Measurements from ENCODE around the gene TMEM72. TPM values are rescaled to one million over a fixed set of nuclear protein-coding genes. Genes with fewer than 3 reads are reported as not detected.

The TMEM72 gene
- total RNA-seq, 3 donors from 2014 or later: 14.9 to 40.6 (median 17.4) TPM

DNA sequence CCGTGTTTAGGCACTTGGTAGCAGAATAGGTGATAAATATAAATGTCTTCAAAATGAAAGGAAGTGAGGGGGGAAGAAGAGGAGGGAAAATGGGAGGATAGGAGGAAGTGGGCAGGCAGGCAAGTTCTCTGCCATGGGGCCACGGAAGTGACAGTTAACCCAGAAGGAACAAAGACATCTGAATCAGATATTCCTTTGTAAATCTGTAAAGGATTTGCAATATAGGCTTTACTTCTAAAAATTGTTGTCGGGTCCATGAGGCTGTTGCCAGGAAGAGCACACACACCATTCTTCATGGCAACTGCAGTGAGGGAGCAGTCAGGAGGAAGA is 24.8 kb downstream of the TMEM72 start:
- DNase-seq (no peak), ATAC-seq (no peak)
- Histone ChIP-seq H3K36me3 (ENCODE audit: low read depth) (no peaks in the 10 kb centered on the region), H3K9me3 (no peaks in the 10 kb centered on the region), H3K4me1 (ENCODE audit: low read depth) (peaks cover 3% of the 10 kb centered on the region), H3K4me3 (no peak overlapping the region)
- TF ChIP-seq, protein P1, sequence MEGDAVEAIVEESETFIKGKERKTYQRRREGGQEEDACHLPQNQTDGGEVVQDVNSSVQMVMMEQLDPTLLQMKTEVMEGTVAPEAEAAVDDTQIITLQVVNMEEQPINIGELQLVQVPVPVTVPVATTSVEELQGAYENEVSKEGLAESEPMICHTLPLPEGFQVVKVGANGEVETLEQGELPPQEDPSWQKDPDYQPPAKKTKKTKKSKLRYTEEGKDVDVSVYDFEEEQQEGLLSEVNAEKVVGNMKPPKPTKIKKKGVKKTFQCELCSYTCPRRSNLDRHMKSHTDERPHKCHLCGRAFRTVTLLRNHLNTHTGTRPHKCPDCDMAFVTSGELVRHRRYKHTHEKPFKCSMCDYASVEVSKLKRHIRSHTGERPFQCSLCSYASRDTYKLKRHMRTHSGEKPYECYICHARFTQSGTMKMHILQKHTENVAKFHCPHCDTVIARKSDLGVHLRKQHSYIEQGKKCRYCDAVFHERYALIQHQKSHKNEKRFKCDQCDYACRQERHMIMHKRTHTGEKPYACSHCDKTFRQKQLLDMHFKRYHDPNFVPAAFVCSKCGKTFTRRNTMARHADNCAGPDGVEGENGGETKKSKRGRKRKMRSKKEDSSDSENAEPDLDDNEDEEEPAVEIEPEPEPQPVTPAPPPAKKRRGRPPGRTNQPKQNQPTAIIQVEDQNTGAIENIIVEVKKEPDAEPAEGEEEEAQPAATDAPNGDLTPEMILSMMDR (IDR thresholded peaks at IDR 0.05): no peak
- intact Hi-C loops (cut with DNase I, micrococcal nuclease): no loop called here

DNA sequence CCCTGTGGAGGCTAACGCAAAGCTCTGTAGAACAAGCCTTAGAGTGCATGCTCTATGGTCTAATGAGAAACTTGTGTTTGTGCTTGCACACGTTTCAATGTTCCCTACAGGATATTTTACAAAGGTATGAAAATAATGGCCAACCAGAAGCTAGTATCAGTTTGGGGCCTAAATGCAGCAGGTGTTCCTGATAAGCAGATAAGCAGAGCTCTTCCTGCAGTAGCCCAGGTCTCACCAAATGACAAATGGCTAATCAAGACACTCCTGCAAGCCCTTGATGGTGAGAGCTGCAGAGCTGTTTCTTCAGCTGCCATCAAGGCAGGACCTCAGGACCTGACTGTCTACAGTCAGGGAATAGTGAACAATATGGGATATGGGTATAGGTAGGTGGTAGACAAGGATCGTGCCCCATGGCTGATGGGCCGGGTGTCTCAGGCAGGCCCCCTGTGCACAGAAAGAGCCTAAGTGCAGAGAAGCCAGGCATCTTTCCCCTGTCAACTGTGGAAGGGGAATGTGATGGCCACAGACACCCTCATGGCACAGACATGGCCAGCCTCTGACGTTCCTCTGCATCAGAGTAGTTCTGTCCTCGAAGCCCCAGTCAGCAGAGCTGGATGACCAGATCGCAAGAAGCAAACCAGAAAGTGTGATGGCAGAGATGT is 25.3 kb downstream of the TMEM72 start:
- Histone ChIP-seq H3K4me1 (ENCODE audit: low read depth) (peaks cover 3% of the 10 kb centered on the region), H3K36me3 (ENCODE audit: low read depth) (no peaks in the 10 kb centered on the region), H3K9me3 (no peaks in the 10 kb centered on the region), H3K4me3 (no peak overlapping the region)
- no peak for DNase-seq
- TF ChIP-seq, protein P1 (IDR thresholded peaks at IDR 0.05): no peak
- no peak for ATAC-seq
- intact Hi-C loops (cut with DNase I, micrococcal nuclease): no loop called here

DNA sequence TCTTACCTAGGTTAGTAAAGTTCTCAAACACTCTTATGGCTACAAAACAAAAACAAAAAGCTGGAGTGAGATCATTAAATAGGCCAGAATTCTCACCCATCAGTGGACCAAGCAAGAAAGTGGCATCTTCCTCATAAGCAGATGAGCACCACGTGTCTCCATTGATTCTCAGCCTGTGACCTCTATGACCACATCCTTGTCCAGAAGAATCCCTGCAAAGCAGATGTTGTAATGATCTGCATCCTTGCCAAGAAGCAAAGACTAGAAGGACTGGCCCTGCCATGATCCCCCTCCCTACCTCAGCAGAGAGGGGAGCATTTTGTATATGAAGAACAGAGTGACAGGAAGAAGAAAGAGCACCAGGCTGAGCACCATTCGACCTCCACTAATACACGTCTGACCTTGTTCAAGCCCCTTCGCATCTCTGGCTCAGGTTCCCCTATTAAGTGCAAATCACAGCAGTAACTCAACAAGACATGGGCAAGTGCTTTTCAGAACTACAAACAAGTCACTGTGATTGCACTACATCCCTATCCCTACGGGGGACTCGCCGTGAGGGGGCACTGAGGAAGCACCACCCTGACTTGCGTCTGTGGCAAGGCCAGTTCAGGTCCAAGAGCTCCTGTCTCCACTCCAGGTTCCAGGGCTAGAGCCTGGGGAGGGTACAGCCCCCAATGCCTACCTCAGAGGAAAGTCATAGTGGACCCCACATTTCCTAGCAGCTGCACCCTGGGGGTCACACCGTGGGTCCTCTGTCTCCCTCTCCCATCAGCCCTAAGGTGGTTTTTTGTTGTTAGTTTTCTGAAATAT is 26.3 kb downstream of the TMEM72 start:
- H3K4me3 ChIP-seq: no peak overlapping the region
- intact Hi-C loops (cut with DNase I, micrococcal nuclease): no loop called here
- DNase-seq (no peak), ATAC-seq (no peak)
- H3K36me3 ChIP-seq (ENCODE audit: low read depth): no peaks in the 10 kb centered on the region
- H3K9me3 ChIP-seq: no peaks in the 10 kb centered on the region
- TF ChIP-seq, protein P1 (IDR thresholded peaks at IDR 0.05): no peak
- peaks cover 3% of the 10 kb centered on the region for H3K4me1 ChIP-seq (ENCODE audit: low read depth)

DNA sequence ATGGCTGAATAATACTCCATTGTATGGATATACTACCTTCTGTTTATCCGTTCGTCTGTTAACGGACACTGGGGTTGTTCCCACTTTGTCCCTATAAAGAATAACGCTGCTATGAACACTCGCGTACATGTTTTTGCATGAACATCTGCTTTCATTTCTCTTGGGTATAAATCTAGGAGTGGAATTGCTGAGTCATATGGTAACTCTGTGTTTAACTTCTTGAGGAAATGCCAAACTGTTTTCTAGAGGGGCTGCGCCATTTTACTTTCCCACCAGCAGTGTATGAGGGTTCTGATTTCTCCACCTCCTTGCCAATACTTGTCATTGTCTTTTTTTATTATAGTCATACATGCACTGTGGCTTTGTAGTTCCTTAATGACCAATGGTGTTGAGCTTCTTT is 27.8 kb downstream of the TMEM72 start:
- DNase-seq: no peak
- intact Hi-C loops (cut with DNase I, micrococcal nuclease): no loop called here
- TF ChIP-seq, protein P1 (IDR thresholded peaks at IDR 0.05): no peak
- H3K36me3 ChIP-seq (ENCODE audit: low read depth): no peaks in the 10 kb centered on the region
- H3K9me3 ChIP-seq: no peaks in the 10 kb centered on the region
- no peak for ATAC-seq
- H3K4me3 ChIP-seq: no peak overlapping the region
- peaks cover 3% of the 10 kb centered on the region for H3K4me1 ChIP-seq (ENCODE audit: low read depth)

DNA sequence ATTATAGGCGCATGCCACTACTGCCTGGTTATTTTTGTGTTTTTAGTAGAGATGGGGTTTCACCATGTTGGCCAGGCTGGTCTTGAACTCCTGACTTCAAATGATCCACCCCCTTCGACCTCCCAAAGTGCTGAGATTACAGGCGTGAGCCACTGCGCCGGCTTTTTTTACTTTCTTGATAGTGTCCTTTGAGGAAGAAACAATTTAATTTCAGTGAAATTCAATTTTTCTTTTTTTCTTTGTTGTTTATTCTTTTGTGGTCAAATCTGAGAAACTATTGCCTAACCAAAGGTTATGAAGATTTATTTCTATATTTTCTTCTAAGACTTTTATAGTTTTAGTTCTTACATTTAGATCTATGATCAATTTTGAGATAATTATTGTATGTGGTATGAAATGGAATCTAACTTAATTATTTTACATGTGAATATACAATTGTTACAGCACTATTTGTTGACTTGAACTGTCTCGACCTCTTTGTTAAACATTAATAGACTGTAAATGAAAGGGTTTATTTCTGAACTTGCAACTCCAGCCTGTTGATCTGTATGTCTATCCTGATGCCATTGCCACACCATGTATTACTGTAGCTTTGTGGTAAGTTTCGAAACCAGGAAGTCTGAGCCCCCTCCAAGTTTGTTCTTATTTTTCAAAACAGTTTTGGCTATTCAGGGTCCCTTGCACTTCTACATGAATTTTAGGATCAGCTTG is 28.7 kb downstream of the TMEM72 start:
- Histone ChIP-seq H3K4me1 (ENCODE audit: low read depth) (peaks cover 3% of the 10 kb centered on the region), H3K9me3 (peaks cover 9% of the 10 kb centered on the region), H3K4me3 (no peak overlapping the region), H3K36me3 (ENCODE audit: low read depth) (no peaks in the 10 kb centered on the region)
- intact Hi-C loops (cut with DNase I, micrococcal nuclease): no loop called here
- TF ChIP-seq, protein P1 (IDR thresholded peaks at IDR 0.05): no peak
- ATAC-seq (peak; percentile 44), DNase-seq (no peak)
